Upper lobe of left lung (tissue), 4 donors: ENCODE data around the gene EFNA1.

ENCODE experiments used
- CTCF ChIP-seq, 6 experiments: fragments of 450-650 bp in 4 of 6; fragments of 200-600 bp in 2 of 6; sonication (generic) in 2 of 6; IDR thresholded peaks; one replicate each; pipeline ENCODE4 v1.5.1; 2016 to 2019; ENCODE audit warnings: antibody characterized with exemption in 6 of 6
- POLR2A ChIP-seq, 4 donors: fragments of 450-650 bp; IDR thresholded peaks; one replicate each; pipeline ENCODE4 v1.5.1; 2016 to 2017; ENCODE audit warnings: antibody characterized with exemption in 4 of 4, mild to moderate bottlenecking in 2 of 4
- POLR2AphosphoS5 ChIP-seq, 2 donors: sonication (generic); formaldehyde crosslinking; IDR thresholded peaks; one replicate each; pipeline ENCODE4 v1.5.1; 2017; ENCODE audit warnings: antibody characterized with exemption in 2 of 2

GRCh38 chr1:155104605-155105534 lies 22.8 kb upstream of the EFNA1 start:
- TF ChIP-seq CTCF (IDR thresholded peaks at IDR 0.05) (no peak), POLR2A (IDR thresholded peaks at IDR 0.05) (no peak), POLR2AphosphoS5 (IDR thresholded peaks at IDR 0.05) (no peak)
